ENCODE data around the gene NEUROG2. TPM values are rescaled to one million over a fixed set of nuclear protein-coding genes. Genes with fewer than 3 reads are reported as not detected.
"Not testable (repeated sequence)": the region's sequence is repeated elsewhere in the genome, so short reads cannot be mapped to it uniquely, and the experiment has no call there.

The NEUROG2 gene
- total RNA-seq, 2 experiments from 2014 or later, result 0.13 to 0.16 TPM

DNA sequence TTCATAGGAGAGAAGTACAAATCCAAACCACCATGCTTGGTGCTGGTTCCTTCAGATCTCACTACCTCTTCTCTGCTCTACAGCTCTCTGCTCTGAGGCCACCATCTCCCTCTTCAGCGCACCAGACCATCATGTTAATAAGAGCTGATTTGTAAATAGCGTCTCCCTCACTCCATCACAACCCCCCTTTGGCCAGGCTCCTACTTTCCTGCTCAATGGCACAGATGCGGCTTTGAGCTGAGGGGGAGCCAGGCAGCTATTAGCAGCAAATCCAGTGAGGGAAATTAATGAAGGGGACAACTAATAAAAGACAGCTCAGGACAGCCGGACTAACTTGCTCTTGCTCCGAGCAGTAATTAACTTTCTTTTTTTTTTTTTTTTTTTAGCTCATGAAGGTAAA, 13.1 kb downstream of the NEUROG2 start:
- no peak for TF ChIP-seq CTCF (IDR thresholded peaks at IDR 0.05)
- DNase-seq, result no peak
- intact Hi-C loops (cut with micrococcal nuclease), result no loop called here
- no peak overlapping the region for H3K4me3 Mint-ChIP-seq
- H3K9me3 Mint-ChIP-seq, result no peaks in the 10 kb centered on the region
- no peaks in the 10 kb centered on the region for H3K36me3 Mint-ChIP-seq (ENCODE audit: low read depth)
- H3K27ac Mint-ChIP-seq, result no peak overlapping the region
- peaks cover 40% of the 10 kb centered on the region for H3K27me3 Mint-ChIP-seq
- no peak for ATAC-seq
- POLR2A ChIA-PET, result no interaction called here
- no peaks in the 10 kb centered on the region for H3K4me1 Mint-ChIP-seq (ENCODE audit: low read depth)
- CTCF ChIA-PET, result interaction anchor here (1.2 to 2.9 kb wide), 3 partner anchors 8 to 263 kb away, joined by 4 to 19 read pairs (median 4); no protein-coding TSS in a partner anchor

DNA sequence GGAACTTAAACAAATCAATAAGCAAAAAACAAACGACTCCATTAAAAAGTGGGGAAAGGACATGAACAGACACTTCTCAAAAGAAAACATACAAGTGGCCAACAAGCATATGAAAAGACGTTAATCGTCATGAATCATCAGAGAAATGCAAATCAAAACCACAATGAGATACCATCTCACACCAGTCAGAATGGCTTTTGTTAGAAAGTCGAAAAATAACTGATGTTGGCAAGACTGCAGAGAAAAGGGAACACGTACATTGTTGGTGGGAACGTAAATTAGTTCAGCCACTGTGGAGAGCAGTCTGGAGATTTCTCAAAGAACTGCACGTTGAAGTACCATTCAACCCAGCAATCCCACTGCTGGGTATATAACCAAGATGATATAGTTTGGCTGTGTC, 23.7 kb downstream of the NEUROG2 start:
- Mint-ChIP-seq H3K4me1 (ENCODE audit: low read depth) (no peaks in the 10 kb centered on the region), H3K27me3 (peaks cover 17% of the 10 kb centered on the region), H3K36me3 (ENCODE audit: low read depth) (peaks cover 7% of the 10 kb centered on the region), H3K4me3 (no peak overlapping the region), H3K27ac (no peak overlapping the region), H3K9me3 (peaks cover 15% of the 10 kb centered on the region)
- no peak for TF ChIP-seq CTCF (IDR thresholded peaks at IDR 0.05)
- POLR2A ChIA-PET, result no interaction called here
- no peak for ATAC-seq
- DNase-seq, result no peak
- intact Hi-C loops (cut with micrococcal nuclease), result no loop called here
- CTCF ChIA-PET, result no interaction called here

- H3K4me1 Mint-ChIP-seq (ENCODE audit: low read depth); H3K36me3 Mint-ChIP-seq (ENCODE audit: low read depth); H3K4me3 Mint-ChIP-seq; ATAC-seq; H3K27ac Mint-ChIP-seq; CTCF ChIA-PET; POLR2A ChIA-PET; intact Hi-C loops (cut with micrococcal nuclease); DNase-seq: not testable (repeated sequence)
- Mint-ChIP-seq H3K9me3 (peaks cover 15% of the 10 kb centered on the region), H3K27me3 (peaks cover 20% of the 10 kb centered on the region)
These were observed 25.2 kb downstream of the NEUROG2 start for GRCh38 chr4:112490808-112491207.

- ChIA-PET POLR2A (no interaction called here), CTCF (no interaction called here)
- TF ChIP-seq CTCF (IDR thresholded peaks at IDR 0.05), result no peak
- Mint-ChIP-seq H3K4me1 (ENCODE audit: low read depth) (no peaks in the 10 kb centered on the region), H3K27ac (no peak overlapping the region), H3K9me3 (peaks cover 18% of the 10 kb centered on the region), H3K27me3 (peaks cover 16% of the 10 kb centered on the region), H3K36me3 (ENCODE audit: low read depth) (peaks cover 4% of the 10 kb centered on the region), H3K4me3 (no peak overlapping the region)
- intact Hi-C loops (cut with micrococcal nuclease), result no loop called here
- ATAC-seq (no peak), DNase-seq (no peak)
These were observed 30.1 kb downstream of the NEUROG2 start for GRCh38 chr4:112485930-112486329.

GRCh38 chr4:112473985-112474384, 42.0 kb downstream of the NEUROG2 start:
- no peaks in the 10 kb centered on the region for H3K4me1 Mint-ChIP-seq (ENCODE audit: low read depth)
- no peak overlapping the region for H3K4me3 Mint-ChIP-seq
- H3K27me3 Mint-ChIP-seq, result peaks cover 4% of the 10 kb centered on the region
- POLR2A ChIA-PET, result no interaction called here
- CTCF ChIA-PET, result no interaction called here
- no peaks in the 10 kb centered on the region for H3K9me3 Mint-ChIP-seq
- ATAC-seq (no peak), DNase-seq (no peak)
- intact Hi-C loops (cut with micrococcal nuclease), result no loop called here
- H3K27ac Mint-ChIP-seq, result no peak overlapping the region
- H3K36me3 Mint-ChIP-seq (ENCODE audit: low read depth), result no peaks in the 10 kb centered on the region
- TF ChIP-seq CTCF (IDR thresholded peaks at IDR 0.05), result no peak

- Mint-ChIP-seq H3K27ac (no peak overlapping the region), H3K36me3 (ENCODE audit: low read depth) (no peaks in the 10 kb centered on the region), H3K4me1 (ENCODE audit: low read depth) (no peaks in the 10 kb centered on the region), H3K27me3 (peaks cover 3% of the 10 kb centered on the region), H3K9me3 (no peaks in the 10 kb centered on the region), H3K4me3 (no peak overlapping the region)
- DNase-seq, result no peak
- ATAC-seq, result no peak
- ChIA-PET CTCF (no interaction called here), POLR2A (no interaction called here)
- no peak for TF ChIP-seq CTCF (IDR thresholded peaks at IDR 0.05)
- intact Hi-C loops (cut with micrococcal nuclease), result no loop called here
These were observed 43.7 kb downstream of the NEUROG2 start for GRCh38 chr4:112472318-112472717.
